ACHN (cell line): ENCODE measurements around the gene NALCN.

Source experiments
- DNase-seq: peaks from one replicate; pipeline ENCODE4 v3.0.0-alpha.2; 2015
- in situ Hi-C: cut with HindIII; loops from 2 replicates; pipeline ENCODE4 v1.10.0; 2017; ENCODE audit warnings: low sequenced_read_pairs, low pct_ligation_motif_present, low pct_unique_long_range_greater_than_20kb

The NALCN gene

GRCh38 chr13:101025925-101026324 is 390.4 kb downstream of the NALCN start:
- no peak for DNase-seq
- in situ Hi-C loops, result no loop called here

- in situ Hi-C loops, result no loop called here
- DNase-seq, result no peak
These were observed 390.8 kb downstream of the NALCN start for GRCh38 chr13:101025519-101025918.

GRCh38 chr13:101019126-101019525 is 397.2 kb downstream of the NALCN start:
- DNase-seq, result peak; percentile 81
- in situ Hi-C loops, result no loop called here

- peak; percentile 88 for DNase-seq
- in situ Hi-C loops, result no loop called here
These were observed 397.6 kb downstream of the NALCN start for GRCh38 chr13:101018720-101019119.

- DNase-seq, result no peak
- in situ Hi-C loops, result no loop called here
These were observed 399.0 kb downstream of the NALCN start for GRCh38 chr13:101017123-101017872.

GRCh38 chr13:101016475-101016874 is 399.8 kb downstream of the NALCN start:
- in situ Hi-C loops, result no loop called here
- DNase-seq, result no peak

GRCh38 chr13:101013245-101013644 is 403.1 kb downstream of the NALCN start:
- DNase-seq, result no peak
- in situ Hi-C loops, result no loop called here

- DNase-seq, result no peak
- in situ Hi-C loops, result no loop called here
These were observed 406.2 kb downstream of the NALCN start for GRCh38 chr13:101010100-101010499.

- in situ Hi-C loops, result no loop called here
- no peak for DNase-seq
These were observed 409.1 kb downstream of the NALCN start for GRCh38 chr13:101007245-101007644.
